Testis (tissue), 3 donors: Measurements from ENCODE around the gene CLEC11A. TPM values are rescaled to one million over a fixed set of nuclear protein-coding genes. Genes with fewer than 3 reads are reported as not detected.

Source experiments
- DNase-seq: peaks from one replicate; pipeline ENCODE4 v3.0.0-alpha.2; 2019
- H3K27ac ChIP-seq, 2 donors: fragments of 200-600 bp; sonication (generic); one replicate each; pipeline ENCODE4 v1.5.1; 2019
- H3K27me3 ChIP-seq: fragments of 200-600 bp; sonication (generic); one replicate; pipeline ENCODE4 v1.5.1; 2019
- H3K36me3 ChIP-seq: fragments of 200-600 bp; sonication (generic); one replicate; pipeline ENCODE4 v1.5.1; 2017; ENCODE audit warnings: low read depth; ENCODE audit errors: missing control alignments
- H3K4me1 ChIP-seq: fragments of 200-600 bp; sonication (generic); one replicate; pipeline ENCODE4 v1.5.1; 2019
- H3K4me3 ChIP-seq, 2 donors: fragments of 200-600 bp; sonication (generic); one replicate each; pipeline ENCODE4 v1.5.1; 2017 to 2019
- H3K9me3 ChIP-seq: fragments of 200-600 bp; sonication (generic); one replicate; pipeline ENCODE4 v1.5.1; 2017
- CTCF ChIP-seq, 3 experiments: fragments of 450-650 bp in 2 of 3; fragments of 200-600 bp in 1 of 3; sonication (generic) in 1 of 3; IDR thresholded peaks; one replicate each; pipeline ENCODE4 v1.5.1; 2016 to 2019; ENCODE audit warnings: antibody characterized with exemption in 3 of 3, mild to moderate bottlenecking in 2 of 3, moderate library complexity in 1 of 3
- POLR2A ChIP-seq: fragments of 450-650 bp; IDR thresholded peaks from one replicate; pipeline ENCODE4 v1.6.1; 2017; ENCODE audit warnings: antibody characterized with exemption, mild to moderate bottlenecking, moderate library complexity
- WGBS, 2 donors: methylation state at CpG; one replicate each; pipeline ENCODE4 v1.1.5; 2018; 5-methylcytosine and 5-hydroxymethylcytosine counted together
- intact Hi-C: fragments of 100-400 bp; cut with DNase I; formaldehyde crosslinking; loops from one replicate; pipeline ENCODE4 v1.15.1; 2023; ENCODE audit warnings: low total_unique reads
- polyA plus RNA-seq: library from polyadenylated mRNA; stranded (reverse); fragments of 350-450 nt; fragmentation: Illumina TruSeq; extraction: RNeasy Lipid Tissue Mini Kit (QIAGEN cat#74804); gene quantifications from one replicate; pipeline ENCODE4 v1.2.3, GENCODE V29; 2014; ENCODE audit warnings: low read depth, low replicate concordance; ENCODE audit not compliant: insufficient read depth
- total RNA-seq, 2 donors: library from RNA; depleted of rRNA; stranded (reverse); fragments of >200 nt; gene quantifications; one replicate each; pipeline ENCODE4 v1.2.3, GENCODE V29; 2016

Gene CLEC11A
- total and polyA plus RNA-seq, 3 donors from 2014 or later, result 14.3 to 20.6 (median 16.9) TPM

- 62 to 63% methylated on average over 9 of the region's 9 CpGs for WGBS, 2 donors
- H3K27me3 ChIP-seq, result no peaks in the 10 kb centered on the region
- TF ChIP-seq POLR2A, result no peak
- peak in 2 of 3 experiments; percentile 31 to 40 for TF ChIP-seq CTCF (IDR thresholded peaks at IDR 0.05)
- no peaks in the 10 kb centered on the region for H3K9me3 ChIP-seq
- no peak overlapping the region for H3K4me3 ChIP-seq
- no peaks in the 10 kb centered on the region for H3K36me3 ChIP-seq
- H3K4me1 ChIP-seq, result no peaks in the 10 kb centered on the region
- H3K27ac ChIP-seq, result no peak overlapping the region
- intact Hi-C loops, result no loop called here
- peak; percentile 36 for DNase-seq
Observed at GRCh38 chr19:50705422-50706019, 17.6 kb upstream of the CLEC11A start.

GRCh38 chr19:50706387-50706786 is 16.8 kb upstream of the CLEC11A start:
- intact Hi-C loops, result no loop called here
- 84 to 85% methylated on average over 5 of the region's 5 CpGs for WGBS, 2 donors
- no peak overlapping the region for H3K4me3 ChIP-seq
- H3K9me3 ChIP-seq, result no peaks in the 10 kb centered on the region
- DNase-seq, result no peak
- H3K27ac ChIP-seq, result no peak overlapping the region
- no peak for TF ChIP-seq POLR2A
- no peak for TF ChIP-seq CTCF (IDR thresholded peaks at IDR 0.05)
- H3K4me1 ChIP-seq, result no peaks in the 10 kb centered on the region
- H3K27me3 ChIP-seq, result no peaks in the 10 kb centered on the region
- no peaks in the 10 kb centered on the region for H3K36me3 ChIP-seq

- H3K9me3 ChIP-seq, result no peaks in the 10 kb centered on the region
- no peaks in the 10 kb centered on the region for H3K4me1 ChIP-seq
- no peak for DNase-seq
- no peaks in the 10 kb centered on the region for H3K36me3 ChIP-seq
- no peak overlapping the region for H3K27ac ChIP-seq
- H3K4me3 ChIP-seq, result no peak overlapping the region
- no peaks in the 10 kb centered on the region for H3K27me3 ChIP-seq
- WGBS, 2 donors, result 80 to 84% methylated on average over 12 of the region's 12 CpGs
- no peak for TF ChIP-seq POLR2A
- no peak for TF ChIP-seq CTCF (IDR thresholded peaks at IDR 0.05)
- intact Hi-C loops, result no loop called here
Observed at GRCh38 chr19:50708179-50708879, 14.8 kb upstream of the CLEC11A start.

- Histone ChIP-seq H3K27me3 (no peaks in the 10 kb centered on the region), H3K4me1 (no peaks in the 10 kb centered on the region), H3K9me3 (no peaks in the 10 kb centered on the region), H3K36me3 (no peaks in the 10 kb centered on the region), H3K27ac (no peak overlapping the region), H3K4me3 (no peak overlapping the region)
- TF ChIP-seq CTCF (IDR thresholded peaks at IDR 0.05) (no peak), POLR2A (no peak)
- DNase-seq, result no peak
- WGBS, 2 donors, result 63 to 77% methylated on average over 3 to 10 of the region's 10 CpGs
- intact Hi-C loops, result no loop called here
Observed at GRCh38 chr19:50710094-50710493, 13.1 kb upstream of the CLEC11A start.

- H3K4me1 ChIP-seq, result no peaks in the 10 kb centered on the region
- intact Hi-C loops, result no loop called here
- H3K27me3 ChIP-seq, result no peaks in the 10 kb centered on the region
- no peak overlapping the region for H3K27ac ChIP-seq
- DNase-seq, result no peak
- no peak for TF ChIP-seq POLR2A
- no peak for TF ChIP-seq CTCF (IDR thresholded peaks at IDR 0.05)
- H3K4me3 ChIP-seq, result no peak overlapping the region
- H3K9me3 ChIP-seq, result no peaks in the 10 kb centered on the region
- no peaks in the 10 kb centered on the region for H3K36me3 ChIP-seq
- WGBS, 2 donors, result 87 to 96% methylated on average over 5 of the region's 5 CpGs
Observed at GRCh38 chr19:50710612-50711011, 12.6 kb upstream of the CLEC11A start.
